Measurements from ENCODE around the gene RIMS1.

DNA sequence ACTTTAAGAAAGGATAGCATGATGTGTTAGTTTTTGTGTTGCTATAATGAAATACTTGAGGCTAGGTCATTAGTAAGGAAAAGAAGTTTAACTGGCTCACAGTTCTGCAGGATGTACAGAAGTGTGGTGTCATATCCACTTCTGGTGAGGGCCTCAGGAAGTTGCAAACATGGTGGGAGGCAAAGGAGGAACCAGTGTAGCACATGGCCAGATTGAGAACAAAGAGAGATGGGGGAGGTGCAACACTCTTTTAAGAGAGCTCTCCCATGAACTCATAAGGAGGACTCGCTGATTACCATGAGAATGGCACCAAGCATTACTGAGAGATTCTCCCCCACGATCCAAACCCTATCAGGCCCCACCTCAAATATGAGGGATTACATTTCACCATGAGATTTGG, 265.4 kb downstream of the RIMS1 start:
- no peak for TF ChIP-seq EZH2 (IDR thresholded peaks at IDR 0.05; ENCODE audit: borderline replicate concordance, insufficient read depth, low read depth, low read length, poor library complexity, severe bottlenecking)
- TF ChIP-seq, protein P1, sequence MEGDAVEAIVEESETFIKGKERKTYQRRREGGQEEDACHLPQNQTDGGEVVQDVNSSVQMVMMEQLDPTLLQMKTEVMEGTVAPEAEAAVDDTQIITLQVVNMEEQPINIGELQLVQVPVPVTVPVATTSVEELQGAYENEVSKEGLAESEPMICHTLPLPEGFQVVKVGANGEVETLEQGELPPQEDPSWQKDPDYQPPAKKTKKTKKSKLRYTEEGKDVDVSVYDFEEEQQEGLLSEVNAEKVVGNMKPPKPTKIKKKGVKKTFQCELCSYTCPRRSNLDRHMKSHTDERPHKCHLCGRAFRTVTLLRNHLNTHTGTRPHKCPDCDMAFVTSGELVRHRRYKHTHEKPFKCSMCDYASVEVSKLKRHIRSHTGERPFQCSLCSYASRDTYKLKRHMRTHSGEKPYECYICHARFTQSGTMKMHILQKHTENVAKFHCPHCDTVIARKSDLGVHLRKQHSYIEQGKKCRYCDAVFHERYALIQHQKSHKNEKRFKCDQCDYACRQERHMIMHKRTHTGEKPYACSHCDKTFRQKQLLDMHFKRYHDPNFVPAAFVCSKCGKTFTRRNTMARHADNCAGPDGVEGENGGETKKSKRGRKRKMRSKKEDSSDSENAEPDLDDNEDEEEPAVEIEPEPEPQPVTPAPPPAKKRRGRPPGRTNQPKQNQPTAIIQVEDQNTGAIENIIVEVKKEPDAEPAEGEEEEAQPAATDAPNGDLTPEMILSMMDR (IDR thresholded peaks at IDR 0.05) = no peak

Data from B cell (primary cell).